Thoracic aorta (tissue), 2 donors: ENCODE measurements around the gene DENND1B. TPM values are rescaled to one million over a fixed set of nuclear protein-coding genes. Genes with fewer than 3 reads are reported as not detected.

ENCODE experiments used
- ATAC-seq: fragments of 150-250 bp; one replicate; pipeline ENCODE4 v1.8.0; 2017; ENCODE audit warnings: low read depth; ENCODE audit not compliant: insufficient number of reproducible peaks, low FRiP score
- DNase-seq: peaks from one replicate; pipeline ENCODE4 v3.0.0-alpha.2; 2020; ENCODE audit warnings: low spot score
- H3K27ac ChIP-seq, 2 donors: fragments of 200-600 bp; sonication (generic); 1 replicate in 1 of 2; 2 replicates in 1 of 2; pipeline ENCODE4 v1.5.1; 2016; ENCODE audit warnings: mild to moderate bottlenecking in 2 of 2, moderate library complexity in 2 of 2
- H3K27me3 ChIP-seq: fragments of 200-600 bp; sonication (generic); replicated peaks from 2 replicates; pipeline ENCODE4 v1.6.0; 2016; ENCODE audit warnings: mild to moderate bottlenecking; ENCODE audit not compliant: insufficient read depth
- H3K36me3 ChIP-seq: fragments of 200-600 bp; sonication (generic); one replicate; pipeline ENCODE4 v1.5.1; 2016
- H3K4me1 ChIP-seq, 2 donors: fragments of 200-600 bp; sonication (generic); 1 replicate in 1 of 2; 2 replicates in 1 of 2; pipeline versions ENCODE4 v1.5.1 to v1.6.0; 2016; ENCODE audit warnings: low read depth in 2 of 2, mild to moderate bottlenecking in 1 of 2; ENCODE audit not compliant: control insufficient read depth in 1 of 2
- H3K4me3 ChIP-seq: fragments of 200-600 bp; sonication (generic); 2 replicates; pipeline ENCODE4 v1.5.1; 2016; ENCODE audit warnings: mild to moderate bottlenecking
- H3K9me3 ChIP-seq: fragments of 200-600 bp; sonication (generic); 2 replicates; pipeline ENCODE4 v1.5.1; 2016
- total RNA-seq, 2 donors: library from RNA; depleted of rRNA; stranded (reverse); fragments of >200 nt; gene quantifications; one replicate each; pipeline versions ENCODE4 v1.1.0 to v1.2.3, GENCODE V29; 2016
- TF ChIP-seq, protein P1 (sequence below): fragments of 200-600 bp; sonication (generic); IDR thresholded peaks from one replicate; pipeline ENCODE4 v1.5.1; 2019; ENCODE audit warnings: antibody characterized with exemption

DENND1B gene
- total RNA-seq, 2 donors from 2014 or later: 9.6 to 17.2 TPM

DNA sequence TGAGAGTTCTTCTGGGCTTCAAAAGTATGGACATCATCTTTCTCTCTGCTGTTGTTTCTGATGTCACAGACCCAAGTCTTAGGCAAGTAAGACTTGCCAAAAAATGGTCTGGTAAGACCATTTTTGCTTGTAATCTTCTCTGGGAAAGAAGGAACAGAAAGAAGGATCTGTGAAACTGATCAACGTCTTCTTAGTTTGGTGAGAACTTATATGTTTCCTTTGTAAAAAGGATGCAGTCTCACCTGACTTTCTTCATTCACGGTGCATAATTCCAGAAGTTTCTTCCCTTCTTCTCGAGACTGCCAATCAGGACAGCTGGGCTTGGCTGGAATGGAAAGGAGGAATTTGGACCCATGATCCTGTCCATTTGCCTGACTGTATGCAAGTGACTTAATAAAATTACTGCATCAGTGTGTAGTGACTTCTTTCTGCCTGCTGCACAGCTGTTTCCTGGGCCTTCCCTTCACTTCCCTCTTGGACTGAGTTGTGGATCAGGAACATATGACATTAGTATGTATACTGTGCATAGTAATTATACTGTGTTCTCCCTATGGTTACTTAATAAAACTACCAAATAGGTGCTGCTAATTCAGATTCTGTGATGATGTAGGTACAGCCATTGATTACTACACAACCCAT lies 7.6 kb upstream of the DENND1B start:
- Histone ChIP-seq H3K4me3 (no peak overlapping the region), H3K4me1 (no peaks in the 10 kb centered on the region), H3K36me3 (no peaks in the 10 kb centered on the region), H3K27me3 (no peaks in the 10 kb centered on the region), H3K9me3 (no peaks in the 10 kb centered on the region), H3K27ac (no peak overlapping the region)
- DNase-seq (no peak), ATAC-seq (no peak)
- TF ChIP-seq, protein P1, sequence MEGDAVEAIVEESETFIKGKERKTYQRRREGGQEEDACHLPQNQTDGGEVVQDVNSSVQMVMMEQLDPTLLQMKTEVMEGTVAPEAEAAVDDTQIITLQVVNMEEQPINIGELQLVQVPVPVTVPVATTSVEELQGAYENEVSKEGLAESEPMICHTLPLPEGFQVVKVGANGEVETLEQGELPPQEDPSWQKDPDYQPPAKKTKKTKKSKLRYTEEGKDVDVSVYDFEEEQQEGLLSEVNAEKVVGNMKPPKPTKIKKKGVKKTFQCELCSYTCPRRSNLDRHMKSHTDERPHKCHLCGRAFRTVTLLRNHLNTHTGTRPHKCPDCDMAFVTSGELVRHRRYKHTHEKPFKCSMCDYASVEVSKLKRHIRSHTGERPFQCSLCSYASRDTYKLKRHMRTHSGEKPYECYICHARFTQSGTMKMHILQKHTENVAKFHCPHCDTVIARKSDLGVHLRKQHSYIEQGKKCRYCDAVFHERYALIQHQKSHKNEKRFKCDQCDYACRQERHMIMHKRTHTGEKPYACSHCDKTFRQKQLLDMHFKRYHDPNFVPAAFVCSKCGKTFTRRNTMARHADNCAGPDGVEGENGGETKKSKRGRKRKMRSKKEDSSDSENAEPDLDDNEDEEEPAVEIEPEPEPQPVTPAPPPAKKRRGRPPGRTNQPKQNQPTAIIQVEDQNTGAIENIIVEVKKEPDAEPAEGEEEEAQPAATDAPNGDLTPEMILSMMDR: no peak

DNA sequence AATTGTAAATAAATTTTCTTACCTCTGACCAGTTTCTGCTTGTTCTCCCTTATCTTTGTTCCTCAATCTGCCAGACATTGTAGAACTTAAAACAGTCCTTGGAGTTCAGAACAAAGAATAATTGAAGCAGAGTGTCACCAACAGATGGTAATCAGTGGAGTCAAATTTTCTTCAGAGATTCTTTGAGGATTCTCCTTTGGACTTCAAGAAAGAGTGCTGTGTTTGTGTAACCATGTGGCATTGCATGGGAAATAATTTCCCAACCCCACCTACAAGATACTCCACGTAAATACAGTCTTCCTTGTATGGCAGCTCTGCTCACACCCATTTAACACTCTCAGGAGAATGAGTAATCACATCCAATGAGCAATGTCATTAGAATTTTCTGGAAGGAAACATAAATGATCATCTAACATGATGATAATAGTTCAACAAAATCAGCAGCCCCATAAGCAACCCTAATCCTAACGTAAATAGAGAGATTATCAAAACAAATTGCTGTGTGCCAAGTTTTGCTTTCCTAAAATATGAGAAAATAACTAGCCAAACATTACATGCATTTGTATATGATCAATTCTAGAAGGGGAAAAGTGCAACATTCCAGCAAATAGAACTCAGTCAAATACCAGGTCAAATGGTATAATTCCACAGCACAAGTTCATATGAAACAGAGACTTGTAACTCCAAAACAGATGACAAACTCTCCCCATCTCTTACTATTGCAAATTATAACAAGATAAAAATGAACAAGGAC lies 6.9 kb upstream of the DENND1B start:
- Histone ChIP-seq H3K4me3 (no peak overlapping the region), H3K9me3 (no peaks in the 10 kb centered on the region), H3K36me3 (no peaks in the 10 kb centered on the region), H3K27ac (no peak overlapping the region), H3K4me1 (no peaks in the 10 kb centered on the region), H3K27me3 (no peaks in the 10 kb centered on the region)
- ATAC-seq (no peak), DNase-seq (no peak)
- TF ChIP-seq, protein P1: no peak

DNA sequence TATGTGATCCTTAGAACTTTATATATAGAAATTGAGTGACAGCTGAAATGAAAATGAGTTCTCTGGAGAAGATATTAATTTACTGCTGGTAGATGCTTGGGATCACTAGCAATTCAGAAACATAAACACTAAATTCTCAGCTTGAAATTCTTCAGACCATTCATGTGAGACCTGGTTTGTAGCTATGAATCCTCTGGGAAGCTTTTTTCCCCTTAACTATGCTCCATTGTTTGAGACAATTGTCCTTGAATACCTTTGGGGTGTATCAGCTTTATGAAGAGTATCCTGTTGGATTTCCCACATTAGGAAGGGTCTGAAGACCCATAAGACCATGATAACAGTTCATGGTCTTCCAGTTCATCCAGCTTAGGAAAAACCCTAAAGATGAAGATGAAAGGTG lies 4.6 kb upstream of the DENND1B start:
- no peak overlapping the region for H3K27ac ChIP-seq
- H3K9me3 ChIP-seq: no peaks in the 10 kb centered on the region
- H3K36me3 ChIP-seq: no peaks in the 10 kb centered on the region
- no peak for ATAC-seq
- peaks cover 0 to 9% of the 10 kb centered on the region in 2 donors for H3K4me1 ChIP-seq
- H3K4me3 ChIP-seq: no peak overlapping the region
- no peaks in the 10 kb centered on the region for H3K27me3 ChIP-seq
- TF ChIP-seq, protein P1: no peak
- DNase-seq: no peak

DNA sequence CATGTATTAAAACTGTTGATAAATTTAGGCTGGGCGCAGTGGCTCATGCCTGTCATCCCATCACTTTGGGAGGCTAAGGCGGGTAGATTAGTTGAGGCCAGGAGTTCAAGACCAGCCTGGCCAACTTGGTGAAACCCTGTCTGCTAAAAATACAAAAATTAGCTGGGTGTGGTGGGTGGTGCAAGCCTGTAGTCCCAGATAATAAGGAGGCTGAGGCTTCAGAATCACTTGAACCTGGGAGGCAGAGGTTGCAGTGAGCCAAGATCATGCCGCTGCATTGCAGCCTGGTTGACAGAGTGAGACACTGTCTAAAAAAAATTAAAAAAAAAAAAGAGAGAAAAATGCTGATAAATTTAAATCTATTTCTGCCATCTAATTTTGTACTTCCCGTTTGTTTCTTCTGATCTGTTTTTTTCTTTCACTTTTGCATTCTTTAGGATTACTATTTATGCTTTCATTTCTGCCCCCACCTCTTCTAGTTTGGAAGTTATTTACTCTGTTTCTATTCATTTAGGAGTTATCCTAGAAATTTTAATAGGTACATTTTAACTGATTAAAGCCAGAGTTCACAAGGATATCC lies 3.2 kb upstream of the DENND1B start:
- no peaks in the 10 kb centered on the region for H3K27me3 ChIP-seq
- ATAC-seq: no peak

More for the DNA sequence above, 3.2 kb upstream of the DENND1B start:
- DNase-seq: no peak
- H3K27ac ChIP-seq: no peak overlapping the region
- no peaks in the 10 kb centered on the region for H3K36me3 ChIP-seq
- peaks cover 7 to 17% of the 10 kb centered on the region in 2 donors for H3K4me1 ChIP-seq
- no peak overlapping the region for H3K4me3 ChIP-seq
- TF ChIP-seq, protein P1: no peak
- H3K9me3 ChIP-seq: no peaks in the 10 kb centered on the region
